Right ventricle myocardium superior (tissue), 1 donor: Measurements from ENCODE around the gene RHOD. TPM values are rescaled to one million over a fixed set of nuclear protein-coding genes. Genes with fewer than 3 reads are reported as not detected.

Experiments
- ATAC-seq: fragments of 200-7000 bp; cut with Tn5 transposase; one replicate; pipeline ENCODE4 v1.9.1; 2020; ENCODE audit warnings: mild to moderate bottlenecking; ENCODE audit not compliant: poor library complexity
- DNase-seq: peaks from one replicate; pipeline ENCODE4 v3.0.0-alpha.2; 2020
- intact Hi-C: fragments of 100-400 bp; cut with DNase I; formaldehyde crosslinking; loops from one replicate; pipeline ENCODE4 v1.11.2; 2022
- total RNA-seq: library from RNA; stranded (reverse); fragmentation: NEBNext Ultra II Directional; extraction: Animal tissue kit (Norgen Biotek cat#: 25700); gene quantifications from one replicate; pipeline ENCODE4 v1.2.1, GENCODE V29; 2021
- donor health status: DM: no; HTN: yes; CAD: no; lungs with severe emphysema.

The RHOD gene
- total RNA-seq, 1 donor from 2014 or later, result 66.8 TPM

GRCh38 chr11:67029146-67029545 lies 27.5 kb upstream of the RHOD start:
- ATAC-seq (no peak), DNase-seq (no peak)
- intact Hi-C loops, result no loop called here

- intact Hi-C loops, result no loop called here
- ATAC-seq (no peak), DNase-seq (no peak)
Observed at GRCh38 chr11:67030976-67031375, 25.7 kb upstream of the RHOD start.

DNA sequence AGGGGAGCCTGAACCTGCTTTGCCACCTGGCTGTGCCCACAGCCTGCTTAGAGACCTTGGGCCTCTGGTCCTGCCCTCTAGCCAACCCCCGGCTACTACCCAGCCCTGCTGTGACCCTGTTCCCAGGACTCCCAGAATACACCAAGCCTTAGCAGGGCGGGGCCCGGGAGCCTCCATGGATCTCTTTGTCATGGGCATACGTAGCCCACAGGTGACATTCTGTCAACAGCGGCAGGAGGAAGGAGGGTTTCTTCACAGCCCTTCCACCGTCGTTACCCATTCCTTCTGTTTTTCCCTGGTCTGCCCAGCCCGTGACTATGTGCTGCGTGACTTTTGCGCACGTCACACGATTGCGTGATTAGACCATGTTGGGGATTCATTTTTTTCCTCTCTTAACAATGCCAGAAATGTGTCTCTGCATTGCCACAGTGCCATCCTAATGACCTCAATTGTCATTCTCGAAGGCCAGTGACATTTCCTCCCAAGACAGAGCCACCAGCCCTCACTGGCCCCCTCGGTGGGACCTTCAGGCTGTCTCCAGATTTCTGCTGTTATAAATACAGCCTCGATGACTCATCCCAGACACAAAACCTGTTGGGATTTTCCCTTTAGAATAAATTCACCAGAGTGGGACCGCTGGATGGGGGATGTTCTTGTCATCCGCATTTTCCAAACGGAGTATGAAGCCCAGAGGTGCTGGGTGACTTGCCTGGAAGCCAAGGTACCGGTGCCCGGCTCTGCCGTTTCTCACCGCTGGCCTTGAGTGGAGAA lies 24.7 kb upstream of the RHOD start:
- ATAC-seq, result no peak
- intact Hi-C loops, result no loop called here
- DNase-seq, result no peak

DNA sequence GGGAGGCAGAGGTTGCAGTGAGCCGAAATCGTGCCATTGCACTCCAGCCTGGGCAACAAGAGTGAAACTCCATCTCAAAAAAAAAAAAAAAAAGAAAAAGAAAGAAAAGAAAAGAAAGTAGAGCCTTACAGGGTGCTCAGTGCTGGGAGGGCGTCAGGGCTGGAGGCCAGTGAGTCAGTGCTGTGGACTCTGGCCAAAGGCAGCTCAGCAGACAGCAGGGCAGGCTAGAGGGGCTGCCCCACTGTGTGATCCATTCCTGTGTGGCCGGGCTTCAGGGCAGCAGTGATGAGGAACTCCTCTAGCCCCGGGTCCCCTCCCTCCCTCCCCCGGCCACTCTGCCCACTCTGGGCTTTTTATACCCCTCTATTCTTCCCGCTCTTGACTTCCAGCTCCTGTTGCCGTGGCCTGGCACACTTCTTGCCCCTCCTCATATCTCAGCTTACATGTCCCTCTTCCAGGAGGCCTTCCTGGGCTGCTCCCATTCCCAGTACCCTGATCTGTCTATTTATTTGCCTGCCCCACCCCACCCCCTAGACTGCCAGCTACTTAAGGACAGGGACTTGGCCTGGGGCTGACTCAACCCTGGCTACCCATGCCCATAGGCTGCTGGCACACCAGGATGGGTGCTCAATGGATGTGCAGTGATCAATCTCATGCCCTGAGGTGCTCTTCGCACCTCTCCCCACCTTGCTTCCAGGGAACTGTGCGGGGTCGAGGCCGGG lies 23.7 kb upstream of the RHOD start:
- DNase-seq, result no peak
- no peak for ATAC-seq
- intact Hi-C loops, result no loop called here

DNA sequence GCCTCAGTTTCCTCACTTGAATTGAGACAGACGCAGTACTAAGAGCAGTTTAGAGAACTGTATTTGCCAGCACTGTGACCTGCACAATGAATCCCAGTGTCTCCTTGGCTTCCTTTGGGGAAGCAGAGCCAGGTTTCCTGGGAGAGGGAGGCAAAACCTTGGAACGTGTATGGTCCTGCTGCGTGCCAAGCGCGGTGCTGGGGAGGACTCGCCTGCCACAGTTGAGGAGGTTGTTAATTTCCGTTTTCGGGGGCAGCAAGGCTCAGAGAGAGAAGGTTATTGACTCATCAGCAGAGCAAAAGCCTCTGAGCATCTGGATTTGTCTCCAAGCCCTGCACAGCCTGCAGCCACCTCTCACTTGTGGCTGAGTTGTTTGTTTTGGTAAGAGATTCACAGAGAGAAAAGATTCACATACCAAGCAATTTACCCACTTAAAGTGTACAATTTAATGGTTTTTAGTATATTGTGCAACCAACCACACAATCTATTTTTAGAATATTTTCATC lies 22.9 kb upstream of the RHOD start:
- ATAC-seq, result no peak

GRCh38 chr11:67034350-67034749 lies 22.3 kb upstream of the RHOD start:
- no peak for ATAC-seq
- DNase-seq, result no peak
- intact Hi-C loops, result no loop called here

More for the DNA sequence above, 22.9 kb upstream of the RHOD start:
- intact Hi-C loops, result no loop called here
- no peak for DNase-seq

- ATAC-seq, result no peak
- intact Hi-C loops, result no loop called here
- no peak for DNase-seq
Observed at GRCh38 chr11:67040147-67040546, 16.5 kb upstream of the RHOD start.

DNA sequence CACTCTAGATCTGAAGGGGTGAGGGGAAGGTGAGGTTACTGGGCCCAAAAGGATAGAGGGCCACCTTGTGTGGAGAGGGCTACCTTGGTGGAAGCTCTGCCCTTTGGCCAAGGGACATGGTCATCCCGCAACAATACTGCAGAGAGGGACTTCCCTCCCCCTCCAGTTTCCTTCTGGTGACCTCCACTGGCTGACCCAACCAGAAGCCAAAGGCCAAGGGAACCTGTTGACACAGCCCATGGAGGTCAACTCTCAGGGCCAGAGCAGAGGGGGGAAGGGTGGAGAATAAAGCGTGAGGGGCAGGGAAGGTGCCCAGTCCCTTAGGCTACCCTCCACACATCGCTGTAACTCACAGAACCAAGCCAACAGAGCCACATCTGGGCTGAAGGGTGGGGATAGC lies 15.0 kb upstream of the RHOD start:
- no peak for DNase-seq
- intact Hi-C loops, result no loop called here
- ATAC-seq, result no peak

DNA sequence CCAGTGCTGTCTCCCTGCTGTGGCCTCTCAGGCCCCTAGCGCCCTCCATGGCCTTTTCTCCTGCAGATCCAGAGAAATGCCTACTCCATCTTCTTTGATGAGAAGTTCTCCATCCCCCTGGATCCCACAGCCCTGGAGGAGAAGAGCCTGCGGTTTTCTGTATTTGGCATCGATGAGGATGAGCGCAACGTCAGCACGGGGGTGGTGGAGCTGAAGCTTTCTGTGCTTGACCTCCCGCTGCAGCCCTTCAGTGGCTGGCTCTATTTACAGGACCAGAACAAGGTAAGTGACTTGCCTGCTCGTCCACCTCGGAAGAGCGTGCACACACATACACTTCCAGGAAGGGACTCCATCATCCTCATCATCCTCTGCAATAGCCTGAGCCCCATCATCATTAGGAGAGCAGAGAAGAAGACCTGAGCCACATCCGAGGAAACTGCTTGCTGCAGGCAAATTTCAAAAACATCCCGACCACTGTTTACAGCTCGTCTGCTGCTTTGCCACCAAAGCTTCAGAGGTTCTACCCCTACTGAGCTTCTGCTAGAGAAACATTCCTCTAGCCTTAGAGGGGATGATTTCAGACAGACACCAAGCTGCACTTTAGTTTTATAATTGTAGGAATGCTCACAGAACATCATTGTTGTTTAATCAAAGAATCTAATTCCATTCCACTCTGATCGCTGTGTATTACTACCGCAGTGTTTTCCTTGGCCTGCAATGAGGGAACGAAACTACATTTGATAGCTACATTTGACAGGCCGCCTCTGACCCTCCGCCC lies 12.9 kb upstream of the RHOD start:
- no peak for DNase-seq
- intact Hi-C loops, result no loop called here
- no peak for ATAC-seq

DNA sequence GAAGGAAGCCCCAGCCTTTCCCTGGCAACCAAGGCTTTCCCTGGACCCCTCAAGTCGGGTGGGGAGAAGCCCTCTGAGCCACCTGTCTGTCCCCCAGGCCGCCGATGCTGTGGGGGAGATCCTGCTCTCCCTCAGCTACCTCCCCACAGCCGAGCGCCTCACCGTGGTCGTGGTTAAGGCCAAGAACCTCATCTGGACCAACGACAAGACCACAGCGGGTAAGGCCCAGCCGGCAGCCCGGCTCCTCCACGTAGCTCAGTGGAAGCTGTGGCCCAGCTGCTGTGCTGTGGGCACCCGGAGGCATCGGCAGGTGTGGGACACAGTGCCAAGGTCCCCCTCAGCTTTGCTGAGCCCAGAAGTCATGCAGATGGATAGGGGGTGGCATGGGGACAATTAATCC lies 12.2 kb upstream of the RHOD start:
- intact Hi-C loops, result no loop called here
- no peak for ATAC-seq

GRCh38 chr11:67045314-67045713 lies 11.3 kb upstream of the RHOD start:
- DNase-seq (no peak), ATAC-seq (peak; percentile 40)
- intact Hi-C loops, result no loop called here

More for the DNA sequence above, 12.2 kb upstream of the RHOD start:
- no peak for DNase-seq

- DNase-seq (no peak), ATAC-seq (no peak)
- intact Hi-C loops, result no loop called here
Observed at GRCh38 chr11:67048515-67049130, 8.0 kb upstream of the RHOD start.

GRCh38 chr11:67050139-67050538 lies 6.5 kb upstream of the RHOD start:
- ATAC-seq, result no peak
- intact Hi-C loops, result no loop called here
- no peak for DNase-seq

DNA sequence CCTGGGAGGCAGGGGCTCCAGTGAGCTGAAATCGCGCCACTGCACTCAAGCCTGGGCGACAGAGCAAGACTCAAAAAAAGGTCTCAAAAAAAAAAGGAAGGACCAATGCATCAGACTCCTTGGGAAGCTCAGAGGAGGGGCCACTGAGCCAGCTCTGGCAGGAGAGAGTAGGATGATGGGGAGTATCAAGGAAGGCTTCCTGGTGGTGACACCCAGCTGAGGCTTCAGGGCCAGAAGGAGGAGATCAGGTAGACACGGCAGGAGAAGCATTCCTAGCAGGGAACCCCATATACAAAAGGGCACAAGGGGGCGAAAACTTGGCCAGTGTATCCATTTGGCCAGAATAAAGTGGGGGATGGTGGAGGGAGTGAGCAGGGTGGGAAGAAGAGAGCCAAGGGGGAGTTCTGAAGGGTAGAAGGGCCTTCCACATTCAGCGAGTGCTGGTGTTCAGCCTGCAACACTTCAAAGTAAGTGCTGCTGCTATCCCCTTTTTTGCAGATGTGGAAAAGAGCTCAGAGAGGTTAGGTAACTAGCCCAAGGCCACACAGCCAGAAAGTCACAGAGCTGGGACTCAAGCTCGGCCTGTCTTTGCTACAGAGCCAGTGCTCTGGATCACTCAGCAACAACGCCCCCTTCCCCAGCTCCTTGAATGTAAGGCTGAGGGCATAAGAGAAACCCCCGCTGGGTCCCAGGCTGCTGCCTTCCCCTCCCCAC lies 5.3 kb upstream of the RHOD start:
- DNase-seq (no peak), ATAC-seq (no peak)
- intact Hi-C loops, result no loop called here

GRCh38 chr11:67051945-67052488 lies 4.6 kb upstream of the RHOD start:
- intact Hi-C loops, result no loop called here
- DNase-seq (no peak), ATAC-seq (no peak)

- DNase-seq, result no peak
- no peak for ATAC-seq
- intact Hi-C loops, result no loop called here
Observed at GRCh38 chr11:67052891-67053290, 3.8 kb upstream of the RHOD start.

DNA sequence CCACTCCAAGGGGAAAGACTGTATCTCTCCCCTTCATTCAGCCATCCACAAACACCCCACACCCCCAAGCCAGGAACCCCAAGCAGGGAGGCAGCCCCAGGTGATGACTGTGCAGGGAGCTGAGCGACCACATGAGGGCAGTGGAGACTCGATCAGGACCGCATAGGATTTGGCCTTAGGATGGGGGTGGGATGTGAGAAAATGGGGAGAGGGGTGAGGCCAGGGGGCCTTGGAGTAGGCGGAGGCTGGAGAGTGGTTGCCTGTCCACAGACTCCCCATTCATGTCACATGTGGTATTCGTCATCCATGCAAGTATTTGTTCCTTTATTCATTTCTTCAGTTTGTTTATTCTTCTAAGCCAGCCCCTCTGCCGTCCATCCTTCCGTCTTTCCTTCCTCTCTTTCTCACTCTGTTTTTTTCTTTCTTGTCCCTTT lies 2.7 kb upstream of the RHOD start:
- intact Hi-C loops, result no loop called here

DNA sequence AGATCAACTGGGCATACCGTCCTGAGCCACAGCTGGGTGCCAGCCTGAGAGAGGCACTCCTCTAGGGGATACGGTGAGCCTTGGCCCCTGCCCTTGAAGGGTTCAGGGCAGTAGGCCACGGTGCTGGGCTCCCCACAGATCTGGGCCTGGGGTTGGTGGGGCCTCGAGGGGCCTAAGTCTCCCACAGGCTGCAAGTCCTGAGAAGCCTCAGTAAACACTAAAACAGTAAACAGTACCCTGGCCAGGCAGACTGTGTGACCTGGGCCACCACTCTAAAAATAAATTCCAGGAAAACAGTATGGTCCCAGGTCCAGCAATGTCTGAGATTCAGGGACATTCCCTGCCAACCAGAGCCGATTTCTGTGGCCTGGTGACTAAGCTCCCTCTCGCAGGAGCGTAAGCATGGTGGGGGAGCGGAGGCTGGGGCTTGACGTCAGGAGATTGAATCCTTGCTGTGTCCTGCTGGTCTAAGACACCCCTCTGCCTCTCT lies 2.3 kb upstream of the RHOD start:
- ATAC-seq (peak; percentile 49), DNase-seq (no peak)
- intact Hi-C loops, result no loop called here

More for the DNA sequence above, 2.7 kb upstream of the RHOD start:
- ATAC-seq (peak; percentile 50), DNase-seq (peak; percentile 61)
